PC-9 (cell line): ENCODE measurements around the gene FHAD1. TPM values are rescaled to one million over a fixed set of nuclear protein-coding genes. Genes with fewer than 3 reads are reported as not detected.

Experiments used
- BruUV-seq: library from RNA; stranded (reverse); fragments of 400-500 nt; replicated peaks from 2 replicates; lab custom pipeline; 2021; lab: Mats Ljungman, UMichigan
- CTCF ChIA-PET: fragments of 300-600 bp; sonication (Branson Sonifier 250); formaldehyde crosslinking; loops from one replicate; lab custom pipeline; 2022; ENCODE audit warnings: antibody characterized with exemption; lab: Charles Lee
- POLR2A ChIA-PET: fragments of 300-600 bp; sonication (Branson Sonifier 250); formaldehyde crosslinking; loops from one replicate; lab custom pipeline; 2022; ENCODE audit warnings: antibody characterized with exemption; ENCODE audit not compliant: unreplicated experiment; lab: Charles Lee
- DNase-seq, 2 experiments: peaks; one replicate each; pipeline versions ENCODE4 v3.0.0 to v3.0.0-alpha.2; 2015 to 2022; ENCODE audit warnings: mixed read lengths in 1 of 2
- H2AFZ ChIP-seq: fragments of 200-600 bp; sonication (generic); 2 replicates; pipeline ENCODE4 v1.8.1; 2017; ENCODE audit warnings: antibody characterized with exemption
- H3F3A ChIP-seq: fragments of 200-600 bp; sonication (generic); 2 replicates; pipeline ENCODE4 v1.8.1; 2017; ENCODE audit warnings: antibody characterized with exemption, mild to moderate bottlenecking, low read depth; ENCODE audit not compliant: insufficient read depth
- H3K27ac ChIP-seq: fragments of 200-600 bp; sonication (generic); 2 replicates; pipeline ENCODE4 v1.6.1; 2016; ENCODE audit warnings: mixed run types
- H3K27me3 ChIP-seq: fragments of 200-600 bp; sonication (generic); 2 replicates; pipeline ENCODE4 v1.6.1; 2016; ENCODE audit warnings: low read depth, mixed run types; ENCODE audit not compliant: insufficient read depth
- H3K36me3 ChIP-seq: fragments of 200-600 bp; sonication (generic); 2 replicates; pipeline ENCODE4 v1.6.1; 2016; ENCODE audit warnings: low read depth, mixed run types
- H3K4me1 ChIP-seq: fragments of 200-600 bp; sonication (generic); replicated peaks from 2 replicates; pipeline ENCODE4 v1.6.1; 2016; ENCODE audit warnings: mixed run types; ENCODE audit not compliant: insufficient read depth
- H3K4me2 ChIP-seq: fragments of 200-600 bp; sonication (generic); 2 replicates; pipeline ENCODE4 v1.6.1; 2017; ENCODE audit warnings: mixed run types
- H3K4me3 ChIP-seq: fragments of 200-600 bp; sonication (generic); 2 replicates; pipeline ENCODE4 v1.6.1; 2016; ENCODE audit warnings: mixed run types
- H3K79me2 ChIP-seq: fragments of 200-600 bp; sonication (generic); 2 replicates; pipeline ENCODE4 v1.6.1; 2017; ENCODE audit warnings: low read depth, mixed run types
- H3K9me2 ChIP-seq: fragments of 200-600 bp; sonication (generic); 2 replicates; pipeline ENCODE4 v1.8.1; 2017; ENCODE audit warnings: mild to moderate bottlenecking; ENCODE audit not compliant: insufficient read depth
- H3K9me3 ChIP-seq: fragments of 200-600 bp; sonication (generic); 2 replicates; pipeline ENCODE4 v1.8.1; 2016; ENCODE audit warnings: low read depth; ENCODE audit not compliant: insufficient read depth
- H4K20me1 ChIP-seq: fragments of 200-600 bp; sonication (generic); 2 replicates; pipeline ENCODE4 v1.8.1; 2017; ENCODE audit not compliant: insufficient read depth
- EZH2 ChIP-seq: fragments of 200-600 bp; sonication (generic); IDR thresholded peaks from 2 replicates; pipeline ENCODE4 v1.8.0; 2017; ENCODE audit warnings: antibody characterized with exemption, low read depth
- intact Hi-C: fragments of 100-400 bp; cut with micrococcal nuclease; formaldehyde crosslinking; loops from one replicate; pipeline ENCODE4 v1.10.0; 2022; ENCODE audit not compliant: unreplicated experiment
- total RNA-seq: library from RNA; stranded (reverse); gene quantifications from 2 replicates; pipeline ENCODE4 v1.2.3, GENCODE V29; 2021
- TF ChIP-seq, protein P1 (sequence below): fragments of 200-600 bp; sonication (generic); conservative IDR thresholded peaks from 2 replicates; pipeline ENCODE4 v1.6.1; 2017; ENCODE audit warnings: mixed run types, antibody characterized with exemption, mild to moderate bottlenecking, moderate library complexity

Gene FHAD1
- total RNA-seq, 1 experiment from 2014 or later = 6.9 TPM

DNA sequence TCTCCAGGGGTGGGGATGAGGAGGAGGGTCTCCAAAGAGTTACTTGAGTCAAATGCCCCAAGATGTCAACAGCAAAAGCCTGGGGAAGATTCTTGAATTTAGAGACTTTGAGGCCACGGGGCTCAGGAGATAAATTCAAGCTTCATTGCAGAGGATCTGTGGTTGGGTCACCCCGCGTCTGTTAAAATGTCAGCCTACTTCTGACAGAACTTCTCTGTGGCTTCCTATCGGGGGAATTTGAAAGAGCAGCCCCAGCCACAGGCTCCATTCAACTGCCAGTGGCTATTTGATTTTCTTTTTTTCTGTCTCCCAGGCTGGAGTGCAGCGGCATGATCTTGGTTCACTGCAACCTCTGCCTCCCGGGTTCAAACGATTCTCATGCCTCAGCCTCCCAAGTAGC, 100.2 kb downstream of the FHAD1 start:
- Histone ChIP-seq H4K20me1 (no peaks in the 10 kb centered on the region), H3K36me3 (no peaks in the 10 kb centered on the region), H3K9me2 (no peaks in the 10 kb centered on the region), H3K4me3 (no peak overlapping the region), H3K4me1 (peaks cover 70% of the 10 kb centered on the region), H2AFZ (no peak overlapping the region), H3F3A (peaks cover 45% of the 10 kb centered on the region), H3K27ac (peak overlapping the region; percentile 99), H3K79me2 (no peaks in the 10 kb centered on the region), H3K4me2 (peak overlapping the region; percentile 68; the same call in 1 of the 2 replicates), H3K9me3 (no peaks in the 10 kb centered on the region), H3K27me3 (no peaks in the 10 kb centered on the region)
- POLR2A ChIA-PET = no interaction called here
- TF ChIP-seq, protein P1, sequence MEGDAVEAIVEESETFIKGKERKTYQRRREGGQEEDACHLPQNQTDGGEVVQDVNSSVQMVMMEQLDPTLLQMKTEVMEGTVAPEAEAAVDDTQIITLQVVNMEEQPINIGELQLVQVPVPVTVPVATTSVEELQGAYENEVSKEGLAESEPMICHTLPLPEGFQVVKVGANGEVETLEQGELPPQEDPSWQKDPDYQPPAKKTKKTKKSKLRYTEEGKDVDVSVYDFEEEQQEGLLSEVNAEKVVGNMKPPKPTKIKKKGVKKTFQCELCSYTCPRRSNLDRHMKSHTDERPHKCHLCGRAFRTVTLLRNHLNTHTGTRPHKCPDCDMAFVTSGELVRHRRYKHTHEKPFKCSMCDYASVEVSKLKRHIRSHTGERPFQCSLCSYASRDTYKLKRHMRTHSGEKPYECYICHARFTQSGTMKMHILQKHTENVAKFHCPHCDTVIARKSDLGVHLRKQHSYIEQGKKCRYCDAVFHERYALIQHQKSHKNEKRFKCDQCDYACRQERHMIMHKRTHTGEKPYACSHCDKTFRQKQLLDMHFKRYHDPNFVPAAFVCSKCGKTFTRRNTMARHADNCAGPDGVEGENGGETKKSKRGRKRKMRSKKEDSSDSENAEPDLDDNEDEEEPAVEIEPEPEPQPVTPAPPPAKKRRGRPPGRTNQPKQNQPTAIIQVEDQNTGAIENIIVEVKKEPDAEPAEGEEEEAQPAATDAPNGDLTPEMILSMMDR = no peak
- TF ChIP-seq EZH2 = no peak
- intact Hi-C loops = no loop called here
- CTCF ChIA-PET = no interaction called here
- no peak for DNase-seq
- BruUV-seq = no TSS peak

DNA sequence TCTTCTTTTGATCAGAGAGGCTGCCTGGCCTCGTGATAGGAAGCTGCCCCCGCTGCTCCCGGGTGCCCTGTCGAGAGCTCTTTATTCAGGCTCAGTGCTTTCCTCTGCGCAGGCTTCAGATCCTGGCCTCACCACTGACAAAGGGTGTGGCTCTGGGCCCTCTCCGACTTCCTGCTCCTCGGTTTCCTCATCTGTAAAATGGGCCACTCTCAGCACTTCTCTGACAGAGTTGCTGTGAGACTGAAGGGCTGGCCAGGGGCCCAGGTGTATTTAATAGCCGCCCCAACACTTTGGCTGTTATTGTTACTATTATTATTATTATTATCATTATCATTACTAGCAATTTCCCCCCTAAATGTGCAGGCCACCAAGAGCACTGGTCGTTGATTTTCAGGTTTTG, 101.6 kb downstream of the FHAD1 start:
- TF ChIP-seq, protein P1 = no peak
- TF ChIP-seq EZH2 = no peak
- Histone ChIP-seq H3K36me3 (no peaks in the 10 kb centered on the region), H3K27me3 (no peaks in the 10 kb centered on the region), H3K79me2 (no peaks in the 10 kb centered on the region), H3K4me2 (no peak overlapping the region), H3K9me3 (no peaks in the 10 kb centered on the region), H2AFZ (no peak overlapping the region), H3K4me3 (no peak overlapping the region), H3K9me2 (no peaks in the 10 kb centered on the region), H3K27ac (no peak overlapping the region), H3K4me1 (peaks cover 78% of the 10 kb centered on the region), H3F3A (peaks cover 44% of the 10 kb centered on the region), H4K20me1 (no peaks in the 10 kb centered on the region)
- ChIA-PET POLR2A (no interaction called here), CTCF (no interaction called here)
- intact Hi-C loops = no loop called here
- no TSS peak for BruUV-seq
- no peak for DNase-seq

DNA sequence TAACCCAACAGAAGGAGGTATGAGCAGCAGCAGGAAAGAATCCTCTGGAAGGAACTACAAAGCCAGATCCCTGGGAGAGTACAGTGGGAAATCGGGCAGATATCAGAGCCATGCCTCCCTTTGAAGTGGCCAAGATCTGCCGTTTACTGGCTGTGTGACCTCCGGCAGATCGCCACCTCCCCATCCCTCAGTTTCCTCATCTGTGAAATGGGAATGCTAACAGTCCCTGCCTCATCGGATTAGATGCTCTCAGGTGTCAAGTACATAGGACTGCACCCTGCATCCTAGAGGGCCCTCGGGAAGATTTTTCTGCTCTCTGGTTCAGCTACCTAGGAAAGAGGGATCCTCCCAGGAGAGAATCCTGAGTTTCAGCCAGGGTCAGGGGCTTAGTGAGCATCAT, 102.1 kb downstream of the FHAD1 start:
- no peak for DNase-seq
- H3K27ac ChIP-seq = no peak overlapping the region; the same call in 1 of the 2 replicates
- CTCF ChIA-PET = no interaction called here
- TF ChIP-seq, protein P1 = no peak
- TF ChIP-seq EZH2 = no peak
- no peak overlapping the region for H3K4me3 ChIP-seq
- H3K9me2 ChIP-seq = no peaks in the 10 kb centered on the region
- H3K79me2 ChIP-seq = no peaks in the 10 kb centered on the region
- peaks cover 81% of the 10 kb centered on the region for H3K4me1 ChIP-seq
- peaks cover 47% of the 10 kb centered on the region for H3F3A ChIP-seq
- no peak overlapping the region for H2AFZ ChIP-seq
- H3K36me3 ChIP-seq = no peaks in the 10 kb centered on the region
- H4K20me1 ChIP-seq = no peaks in the 10 kb centered on the region
- H3K27me3 ChIP-seq = no peaks in the 10 kb centered on the region
- no peaks in the 10 kb centered on the region for H3K9me3 ChIP-seq
- POLR2A ChIA-PET = no interaction called here
- intact Hi-C loops = no loop called here
- no peak overlapping the region for H3K4me2 ChIP-seq
- BruUV-seq = no TSS peak
